Gastroesophageal sphincter (tissue), 2 donors: ENCODE data around the gene PLXNA2.

ENCODE experiments used
- POLR2A ChIP-seq, 2 donors: fragments of 450-650 bp; IDR thresholded peaks; one replicate each; pipeline ENCODE4 v1.6.1; 2017; ENCODE audit warnings: antibody characterized with exemption in 2 of 2, mild to moderate bottlenecking in 2 of 2, moderate library complexity in 1 of 2
- POLR2AphosphoS5 ChIP-seq: sonication (generic); formaldehyde crosslinking; IDR thresholded peaks from one replicate; pipeline ENCODE4 v1.6.1; 2017; ENCODE audit warnings: antibody characterized with exemption

DNA sequence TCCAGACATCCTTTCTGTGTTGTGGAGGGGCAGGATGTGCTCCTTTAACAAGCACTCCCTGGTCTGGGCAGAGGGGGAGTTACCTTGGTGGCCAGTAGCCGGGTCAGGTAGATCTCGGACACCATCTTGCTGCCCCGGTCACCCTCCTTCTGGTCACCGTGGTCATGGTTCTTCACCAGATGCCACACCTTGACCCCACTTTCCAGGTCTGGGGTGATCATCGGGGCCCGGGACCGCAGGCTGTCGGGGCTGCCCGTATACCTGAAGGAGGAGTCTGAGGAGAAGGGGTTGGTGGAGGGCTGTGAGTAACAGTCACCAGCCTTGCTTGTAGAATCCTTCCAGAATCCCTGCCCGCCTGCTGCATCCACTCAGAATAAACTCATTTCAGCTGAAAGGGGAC, 210.9 kb downstream of the PLXNA2 start:
- TF ChIP-seq POLR2AphosphoS5: no peak
- no peak for TF ChIP-seq POLR2A (IDR thresholded peaks at IDR 0.05)
